ENCODE data around the gene NCAM1.

Gene NCAM1

GRCh38 chr11:113131036-113131775 lies 170.0 kb downstream of the NCAM1 start:
- no peak for DNase-seq (ENCODE audit: low read depth in 2 of 2)

GRCh38 chr11:113133071-113133470 lies 171.9 kb downstream of the NCAM1 start:
- no peak for DNase-seq (ENCODE audit: low read depth in 2 of 2)

- no peak for DNase-seq (ENCODE audit: low read depth in 2 of 2)
Observed at GRCh38 chr11:113134626-113135025, 173.4 kb downstream of the NCAM1 start.

GRCh38 chr11:113137713-113138529 lies 176.7 kb downstream of the NCAM1 start:
- no peak for DNase-seq (ENCODE audit: low read depth in 2 of 2)

- DNase-seq (ENCODE audit: low read depth in 2 of 2) = no peak
Observed at GRCh38 chr11:113138731-113139130, 177.5 kb downstream of the NCAM1 start.

GRCh38 chr11:113141010-113141409 lies 179.8 kb downstream of the NCAM1 start:
- DNase-seq (ENCODE audit: low read depth in 2 of 2) = no peak

GRCh38 chr11:113142508-113142907 lies 181.3 kb downstream of the NCAM1 start:
- no peak for DNase-seq (ENCODE audit: low read depth in 2 of 2)

- DNase-seq (ENCODE audit: low read depth in 2 of 2) = no peak
Observed at GRCh38 chr11:113147249-113147648, 186.0 kb downstream of the NCAM1 start.

- DNase-seq (ENCODE audit: low read depth in 2 of 2) = no peak
Observed at GRCh38 chr11:113148076-113148475, 186.9 kb downstream of the NCAM1 start.

GRCh38 chr11:113148652-113149051 lies 187.4 kb downstream of the NCAM1 start:
- no peak for DNase-seq (ENCODE audit: low read depth in 2 of 2)

- DNase-seq (ENCODE audit: low read depth in 2 of 2) = no peak
Observed at GRCh38 chr11:113151521-113151920, 190.3 kb downstream of the NCAM1 start.

GRCh38 chr11:113152500-113152899 lies 191.3 kb downstream of the NCAM1 start:
- DNase-seq (ENCODE audit: low read depth in 2 of 2) = no peak

GRCh38 chr11:113153847-113154246 lies 192.6 kb downstream of the NCAM1 start:
- no peak for DNase-seq (ENCODE audit: low read depth in 2 of 2)

- DNase-seq (ENCODE audit: low read depth in 2 of 2) = no peak
Observed at GRCh38 chr11:113159988-113160807, 199.0 kb downstream of the NCAM1 start.

- no peak for DNase-seq (ENCODE audit: low read depth in 2 of 2)
Observed at GRCh38 chr11:113160808-113161124, 199.5 kb downstream of the NCAM1 start.

- no peak for DNase-seq (ENCODE audit: low read depth in 2 of 2)
Observed at GRCh38 chr11:113161711-113162591, 200.7 kb downstream of the NCAM1 start.

- no peak for DNase-seq (ENCODE audit: low read depth in 2 of 2)
Observed at GRCh38 chr11:113162592-113162962, 201.4 kb downstream of the NCAM1 start.

- DNase-seq (ENCODE audit: low read depth in 2 of 2) = no peak
Observed at GRCh38 chr11:113163291-113164030, 202.2 kb downstream of the NCAM1 start.

- no peak for DNase-seq (ENCODE audit: low read depth in 2 of 2)
Observed at GRCh38 chr11:113166280-113166679, 205.1 kb downstream of the NCAM1 start.

- DNase-seq (ENCODE audit: low read depth in 2 of 2) = no peak
Observed at GRCh38 chr11:113167599-113167998, 206.4 kb downstream of the NCAM1 start.

Measured in stimulated activated CD4-positive, alpha-beta T cell treated with anti-CD3 and anti-CD28 coated beads, Interleukin-4, amount 100 ng/mL, for 48 hours (primary cell).